Endothelial cell of umbilical vein (primary cell): ENCODE results near the gene NHSL2. TPM values are rescaled to one million over a fixed set of nuclear protein-coding genes. Genes with fewer than 3 reads are reported as not detected.

Source experiments
- BruUV-seq: library from RNA; stranded (reverse); fragments of 400-500 nt; replicated peaks from 2 replicates; lab custom pipeline; 2021; lab: Mats Ljungman, UMichigan
- CTCF ChIA-PET: fragments of 300-600, 350-600 bp; sonication (Branson Sonifier 250); formaldehyde crosslinking; loops from one replicate; lab custom pipeline; 2021; ENCODE audit warnings: antibody characterized with exemption, inconsistent platforms; lab: Charles Lee
- POLR2A ChIA-PET: fragments of 300-600, 350-600 bp; sonication (Branson Sonifier 250); formaldehyde crosslinking; loops from one replicate; lab custom pipeline; 2021; ENCODE audit warnings: antibody characterized with exemption, inconsistent platforms; lab: Charles Lee
- DNase-seq: peaks from one replicate; pipeline ENCODE4 v3.0.0-alpha.2; 2011; ENCODE audit warnings: low read depth, low spot score
- FAIRE-seq: peaks from 2 replicates; lab custom pipeline; 2011; peaks lifted over from hg19 to GRCh38; lab: Jason Lieb, UNC
- H2AFZ ChIP-seq: 2 replicates; pipeline ENCODE4 v1.6.0; 2012; ENCODE audit warnings: low read depth, low read length, control low read depth, inconsistent platforms
- H3K27ac ChIP-seq: 2 replicates; pipeline ENCODE4 v1.5.1; 2011; ENCODE audit warnings: low read depth, mild to moderate bottlenecking, control low read depth, low read length, moderate library complexity; ENCODE audit not compliant: insufficient read depth
- H3K27me3 ChIP-seq, 2 experiments: 2 replicates each; pipeline versions ENCODE4 v1.6.0 to v1.6.1; 2011; ENCODE audit warnings: low read length in 2 of 2, mixed read lengths in 1 of 2; ENCODE audit not compliant: control insufficient read depth in 2 of 2, insufficient read depth in 2 of 2
- H3K36me3 ChIP-seq, 2 experiments: 2 replicates in 1 of 2; 3 replicates in 1 of 2; pipeline ENCODE4 v1.5.1; 2011; ENCODE audit warnings: low read length in 2 of 2, mild to moderate bottlenecking in 1 of 2, moderate library complexity in 1 of 2; ENCODE audit not compliant: control insufficient read depth in 2 of 2, insufficient read depth in 2 of 2; ENCODE audit errors: extremely low read depth in 1 of 2
- H3K4me1 ChIP-seq: 3 replicates; pipeline ENCODE4 v1.5.1; 2011; ENCODE audit warnings: mild to moderate bottlenecking, low read length; ENCODE audit not compliant: control insufficient read depth, insufficient read depth; ENCODE audit errors: extremely low read depth
- H3K4me2 ChIP-seq: 2 replicates; pipeline ENCODE4 v1.6.1; 2011; ENCODE audit warnings: low read length, control low read depth, mixed read lengths; ENCODE audit not compliant: insufficient read depth
- H3K4me3 ChIP-seq, 3 experiments: fragments of 200-600 bp in 1 of 3; sonication (generic), shearing (Covaris generic) in 1 of 3; replicated peaks in 1 of 3; 2 replicates each; pipeline ENCODE4 v1.5.1; 2011 to 2016; ENCODE audit warnings: control low read depth in 3 of 3, low read length in 3 of 3, mild to moderate bottlenecking in 2 of 3, inconsistent platforms in 1 of 3, low read depth in 1 of 3, moderate library complexity in 1 of 3; ENCODE audit not compliant: insufficient read depth in 1 of 3
- H3K79me2 ChIP-seq: 2 replicates; pipeline ENCODE4 v1.6.0; 2012; ENCODE audit warnings: low read length, inconsistent platforms; ENCODE audit not compliant: control insufficient read depth, insufficient read depth
- H3K9ac ChIP-seq: replicated peaks from 2 replicates; pipeline ENCODE3; 2011; ENCODE audit warnings: low read length, control low read depth; ENCODE audit not compliant: insufficient read depth; ENCODE audit errors: extremely low read depth
- H3K9me1 ChIP-seq: replicated peaks from 3 replicates; pipeline ENCODE4 v1.6.0; 2011; ENCODE audit warnings: mild to moderate bottlenecking, low read length; ENCODE audit not compliant: control insufficient read depth, insufficient read depth; ENCODE audit errors: extremely low read depth
- H3K9me3 ChIP-seq: replicated peaks from 2 replicates; pipeline ENCODE4 v1.5.1; 2012; ENCODE audit warnings: low read length, inconsistent platforms; ENCODE audit not compliant: control insufficient read depth, insufficient read depth
- H4K20me1 ChIP-seq: replicated peaks from 2 replicates; pipeline ENCODE3; 2011; ENCODE audit warnings: mild to moderate bottlenecking, low read length; ENCODE audit not compliant: control insufficient read depth, insufficient read depth; ENCODE audit errors: extremely low read depth
- EZH2 ChIP-seq: IDR thresholded peaks from 2 replicates; pipeline ENCODE4 v1.6.1; 2012; ENCODE audit warnings: borderline replicate concordance, low read depth, mild to moderate bottlenecking, moderate library complexity, low read length, inconsistent platforms; ENCODE audit not compliant: severe bottlenecking
- FOS ChIP-seq: IDR thresholded peaks from 2 replicates; pipeline ENCODE4 v1.6.1; 2011; ENCODE audit warnings: mild to moderate bottlenecking, low read length, moderate library complexity, borderline replicate concordance; ENCODE audit not compliant: insufficient read depth
- GATA2 ChIP-seq: IDR thresholded peaks from 2 replicates; pipeline ENCODE4 v1.7.0; 2011; ENCODE audit warnings: low read depth, mild to moderate bottlenecking, moderate library complexity, mixed read lengths, low read length; ENCODE audit not compliant: insufficient read length, insufficient read depth
- JUN ChIP-seq: IDR thresholded peaks from 2 replicates; pipeline ENCODE4 v1.6.1; 2011; ENCODE audit warnings: borderline replicate concordance, low read depth; ENCODE audit not compliant: insufficient read length, insufficient read depth
- MYC ChIP-seq: IDR thresholded peaks from one replicate; pipeline ENCODE4 v1.6.1; 2011; ENCODE audit warnings: mild to moderate bottlenecking, low read depth, low read length
- POLR2A ChIP-seq: IDR thresholded peaks from 2 replicates; pipeline ENCODE4 v1.6.1; 2012; ENCODE audit warnings: low read depth, mild to moderate bottlenecking, control low read depth, low read length
- POLR2AphosphoS5 ChIP-seq: IDR thresholded peaks from 2 replicates; pipeline ENCODE4 v1.6.1; 2012; ENCODE audit warnings: low read depth, mild to moderate bottlenecking, control low read depth, low read length, moderate library complexity; ENCODE audit not compliant: insufficient read depth
- dilution Hi-C: fragments of 300-500 bp; cut with MboI; formaldehyde crosslinking; loops from one replicate; pipeline ENCODE4 v1.15.0; 2019; ENCODE audit warnings: low sequenced_read_pairs; ENCODE audit not compliant: extremely low pct_ligation_motif_present
- intact Hi-C: fragments of 100-400 bp; cut with micrococcal nuclease; formaldehyde crosslinking; loops from one replicate; pipeline ENCODE4 v1.10.0; 2022
- polyA plus RNA-seq, 4 experiments: library from polyadenylated mRNA; depleted of rRNA in 3 of 4; stranded (reverse) in 3 of 4; unstranded in 1 of 4; fragments of >200 nt; gene quantifications; 2 replicates each; pipeline versions ENCODE4 v1.2.1 to v1.2.3, GENCODE V29; 2011 to 2012; ENCODE audit warnings: missing spikeins in 1 of 4
- total RNA-seq: library from RNA; stranded (reverse); gene quantifications from 2 replicates; pipeline ENCODE4 v1.2.3, GENCODE V29; 2021
- TF ChIP-seq, protein P1 (sequence below): IDR thresholded peaks from 2 replicates; pipeline ENCODE4 v1.6.1; 2011; ENCODE audit not compliant: insufficient read depth, insufficient read length
- TF ChIP-seq, protein P2 (sequence below), 2 donors: IDR thresholded peaks; 1 replicate in 1 of 2; 2 replicates in 1 of 2; pipeline ENCODE4 v1.5.1; 2011; ENCODE audit warnings: low read length in 2 of 2, mild to moderate bottlenecking in 2 of 2, moderate library complexity in 2 of 2, control low read depth in 1 of 2, inconsistent platforms in 1 of 2, low read depth in 1 of 2; ENCODE audit not compliant: insufficient read depth in 1 of 2; ENCODE audit errors: extremely low read depth in 1 of 2

Gene NHSL2
- total and polyA plus RNA-seq, 2 donors (not counting 3 experiments of a cell fraction or from before 2014, with no cell fraction given): 23.5 to 49.9 TPM

DNA sequence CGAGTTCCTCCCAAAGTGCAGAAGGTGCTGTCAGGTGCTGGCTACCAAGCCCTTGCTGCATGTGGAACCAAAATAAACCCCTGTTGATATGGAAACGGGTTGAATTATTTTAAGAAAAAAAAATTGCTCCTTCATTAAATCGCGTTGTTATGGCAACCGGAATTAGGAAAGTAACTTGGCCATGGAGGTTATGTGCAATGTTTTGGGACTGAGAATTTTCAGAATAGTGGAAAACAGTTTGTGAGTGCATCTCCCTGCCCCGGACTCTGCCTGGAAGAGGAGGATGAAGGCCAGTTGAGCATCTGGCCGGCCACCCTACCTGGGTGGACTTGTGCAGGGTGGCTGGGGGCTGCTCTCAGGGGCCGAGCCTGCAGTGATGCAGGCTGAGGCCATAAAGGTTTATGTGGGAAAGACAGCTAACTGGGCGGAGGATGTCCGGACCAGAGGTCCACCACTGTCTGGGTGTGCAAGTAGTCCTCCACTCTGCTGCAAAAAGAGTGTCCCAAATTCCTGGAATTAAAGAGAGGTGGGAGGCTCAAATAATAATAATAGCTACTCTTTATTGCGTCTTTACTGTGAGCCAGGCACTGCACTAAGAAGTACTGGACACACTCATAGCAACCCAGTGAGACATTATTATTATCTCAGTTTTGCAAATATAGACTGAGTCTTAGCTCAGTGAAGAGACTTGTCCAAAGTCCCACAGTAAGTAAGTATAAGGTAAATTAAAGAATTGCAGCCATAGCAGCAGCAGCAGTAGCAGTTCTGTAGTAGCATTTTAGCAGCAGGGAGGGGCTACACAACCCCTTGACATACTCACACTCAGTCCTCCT lies 200.4 kb downstream of the NHSL2 start:
- no peak for FAIRE-seq
- POLR2A ChIA-PET: no interaction called here
- Histone ChIP-seq H3K9me3 (no peaks in the 10 kb centered on the region), H3K4me3 (no peak overlapping the region), H3K4me2 (no peak overlapping the region), H3K9me1 (peaks cover 2% of the 10 kb centered on the region), H3K36me3 (no peaks in the 10 kb centered on the region), H2AFZ (no peak overlapping the region), H3K79me2 (peaks cover 28% of the 10 kb centered on the region), H3K9ac (no peak overlapping the region), H4K20me1 (no peaks in the 10 kb centered on the region), H3K27ac (no peak overlapping the region), H3K4me1 (no peaks in the 10 kb centered on the region), H3K27me3 (no peaks in the 10 kb centered on the region)
- TF ChIP-seq EZH2 (no peak), MYC (no peak), FOS (no peak), JUN (no peak)
- TF ChIP-seq, protein P1, sequence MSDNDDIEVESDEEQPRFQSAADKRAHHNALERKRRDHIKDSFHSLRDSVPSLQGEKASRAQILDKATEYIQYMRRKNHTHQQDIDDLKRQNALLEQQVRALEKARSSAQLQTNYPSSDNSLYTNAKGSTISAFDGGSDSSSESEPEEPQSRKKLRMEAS: no peak
- DNase-seq: no peak
- intact Hi-C loops (no loop called here), dilution Hi-C loops (no loop called here)
- no TSS peak for BruUV-seq
- CTCF ChIA-PET: interaction anchor here (1.0 kb wide), 1 partner anchor 14 kb away, joined by 3 read pairs; no protein-coding TSS in a partner anchor

DNA sequence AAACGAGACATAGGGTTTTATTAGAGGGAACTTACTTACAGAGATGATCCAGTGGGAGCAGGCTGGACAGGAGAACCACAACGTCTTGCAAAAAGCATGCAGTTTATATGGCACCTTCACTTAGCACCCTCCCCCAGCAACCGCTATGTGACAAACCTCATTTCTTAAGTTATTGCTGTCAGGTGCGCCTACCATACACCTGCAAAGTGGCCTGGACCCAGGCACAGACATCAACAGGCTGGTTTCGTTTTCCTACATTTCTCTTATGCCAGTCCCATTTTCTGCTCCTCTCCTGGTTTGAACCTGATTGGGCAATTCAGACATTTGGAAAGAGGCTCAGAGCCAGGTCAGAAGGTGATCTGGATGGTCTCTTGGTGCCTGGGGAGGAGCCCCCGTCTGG lies 202.8 kb downstream of the NHSL2 start:
- Histone ChIP-seq H3K27me3 (no peaks in the 10 kb centered on the region), H3K4me2 (no peak overlapping the region), H3K4me1 (no peaks in the 10 kb centered on the region), H2AFZ (no peak overlapping the region), H3K9me1 (peaks cover 2% of the 10 kb centered on the region), H3K9me3 (no peaks in the 10 kb centered on the region), H3K9ac (no peak overlapping the region), H4K20me1 (no peaks in the 10 kb centered on the region), H3K4me3 (no peak overlapping the region), H3K79me2 (peaks cover 34% of the 10 kb centered on the region), H3K27ac (no peak overlapping the region), H3K36me3 (no peaks in the 10 kb centered on the region)
- CTCF ChIA-PET: no interaction called here
- POLR2A ChIA-PET: no interaction called here
- TF ChIP-seq MYC (no peak), FOS (no peak), POLR2AphosphoS5 (no peak), POLR2A (no peak), JUN (no peak), EZH2 (no peak), GATA2 (no peak)
- TF ChIP-seq, protein P2, sequence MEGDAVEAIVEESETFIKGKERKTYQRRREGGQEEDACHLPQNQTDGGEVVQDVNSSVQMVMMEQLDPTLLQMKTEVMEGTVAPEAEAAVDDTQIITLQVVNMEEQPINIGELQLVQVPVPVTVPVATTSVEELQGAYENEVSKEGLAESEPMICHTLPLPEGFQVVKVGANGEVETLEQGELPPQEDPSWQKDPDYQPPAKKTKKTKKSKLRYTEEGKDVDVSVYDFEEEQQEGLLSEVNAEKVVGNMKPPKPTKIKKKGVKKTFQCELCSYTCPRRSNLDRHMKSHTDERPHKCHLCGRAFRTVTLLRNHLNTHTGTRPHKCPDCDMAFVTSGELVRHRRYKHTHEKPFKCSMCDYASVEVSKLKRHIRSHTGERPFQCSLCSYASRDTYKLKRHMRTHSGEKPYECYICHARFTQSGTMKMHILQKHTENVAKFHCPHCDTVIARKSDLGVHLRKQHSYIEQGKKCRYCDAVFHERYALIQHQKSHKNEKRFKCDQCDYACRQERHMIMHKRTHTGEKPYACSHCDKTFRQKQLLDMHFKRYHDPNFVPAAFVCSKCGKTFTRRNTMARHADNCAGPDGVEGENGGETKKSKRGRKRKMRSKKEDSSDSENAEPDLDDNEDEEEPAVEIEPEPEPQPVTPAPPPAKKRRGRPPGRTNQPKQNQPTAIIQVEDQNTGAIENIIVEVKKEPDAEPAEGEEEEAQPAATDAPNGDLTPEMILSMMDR (IDR thresholded peaks at IDR 0.05; ENCODE audit: extremely low read depth in 1 of 2, insufficient read depth in 1 of 2, low read depth in 1 of 2, low read length in 2 of 2): no peak
- TF ChIP-seq, protein P1: no peak
- DNase-seq (no peak), FAIRE-seq (no peak)
- BruUV-seq: no TSS peak
- intact Hi-C loops: no loop called here
- dilution Hi-C loops: no loop called here
